Measurements from ENCODE around the gene CRACDL.

The CRACDL gene

GRCh38 chr2:98935777-98936352 lies at the start of gene CRACDL:
Gene CRACDL (minus strand): TSS chr2:98936225. CDS start chr2:98846800, 89,425 bp downstream.
- DNase-seq: peak; percentile 23

- DNase-seq: no peak
Observed at GRCh38 chr2:98975611-98976010, 39.6 kb upstream of the CRACDL start.

- DNase-seq: no peak
Observed at GRCh38 chr2:98972582-98973167, 36.6 kb upstream of the CRACDL start.

- no peak for DNase-seq
Observed at GRCh38 chr2:98959810-98960507, 23.9 kb upstream of the CRACDL start.

GRCh38 chr2:98952966-98953365 lies 16.9 kb upstream of the CRACDL start:
- no peak for DNase-seq

GRCh38 chr2:98948956-98949739 lies 13.1 kb upstream of the CRACDL start:
- no peak for DNase-seq

GRCh38 chr2:98947554-98947953 lies 11.5 kb upstream of the CRACDL start:
- no peak for DNase-seq

- DNase-seq: no peak
Observed at GRCh38 chr2:98946855-98947254, 10.8 kb upstream of the CRACDL start.

- no peak for DNase-seq
Observed at GRCh38 chr2:98944775-98945174, 8.8 kb upstream of the CRACDL start.

- no peak for DNase-seq
Observed at GRCh38 chr2:98940102-98940501, 4.1 kb upstream of the CRACDL start.

GRCh38 chr2:98937906-98938305 lies 1.9 kb upstream of the CRACDL start:
- DNase-seq: no peak

- DNase-seq: peak; percentile 24
Observed at GRCh38 chr2:98936353-98937351, 627 bp upstream of the CRACDL start.

- DNase-seq: peak; percentile 57
Observed at GRCh38 chr2:98935111-98935770, 784 bp downstream of the CRACDL start.

- DNase-seq: no peak
Observed at GRCh38 chr2:98932778-98933343, 3.2 kb downstream of the CRACDL start.

GRCh38 chr2:98932164-98932563 lies 3.9 kb downstream of the CRACDL start:
- DNase-seq: no peak

GRCh38 chr2:98931596-98931995 lies 4.4 kb downstream of the CRACDL start:
- no peak for DNase-seq

- no peak for DNase-seq
Observed at GRCh38 chr2:98929920-98930319, 6.1 kb downstream of the CRACDL start.

- no peak for DNase-seq
Observed at GRCh38 chr2:98928242-98928641, 7.8 kb downstream of the CRACDL start.

GRCh38 chr2:98927027-98927426 lies 9.0 kb downstream of the CRACDL start:
- DNase-seq: no peak

GRCh38 chr2:98926601-98927000 lies 9.4 kb downstream of the CRACDL start:
- no peak for DNase-seq

- no peak for DNase-seq
Observed at GRCh38 chr2:98924910-98925309, 11.1 kb downstream of the CRACDL start.
